ENCODE measurements around the gene TUBE1. TPM values are rescaled to one million over a fixed set of nuclear protein-coding genes. Genes with fewer than 3 reads are reported as not detected.

The TUBE1 gene
- total and polyA plus RNA-seq, 2 donors (not counting 3 experiments of a cell fraction or from before 2014, with no cell fraction given) = 6.7 to 15.8 TPM

- no peaks in the 10 kb centered on the region for H3K9me1 ChIP-seq (replicated peaks; ENCODE audit: control insufficient read depth, extremely low read depth, insufficient read depth, low read length)
- no peak overlapping the region for H3K4me3 ChIP-seq (replicated peaks in 1 of 3; ENCODE audit: insufficient read depth in 1 of 3, low read depth in 1 of 3, low read length in 3 of 3)
- FAIRE-seq (no peak), DNase-seq (ENCODE audit: low read depth, low spot score) (peak; percentile 22)
- H3K27me3 ChIP-seq (ENCODE audit: control insufficient read depth in 2 of 2, insufficient read depth in 2 of 2, low read length in 2 of 2) = no peaks in the 10 kb centered on the region
- ChIA-PET CTCF (interaction anchor here (1.8 kb wide), 1 partner anchor 11 kb away, joined by 5 read pairs; no protein-coding TSS in a partner anchor), POLR2A (no interaction called here)
- no peaks in the 10 kb centered on the region for H3K9me3 ChIP-seq (replicated peaks; ENCODE audit: control insufficient read depth, insufficient read depth, low read length)
- H3K9ac ChIP-seq (replicated peaks; ENCODE audit: extremely low read depth, insufficient read depth, low read length) = no peak overlapping the region
- H2AFZ ChIP-seq (ENCODE audit: low read depth, low read length) = no peak overlapping the region
- H3K79me2 ChIP-seq (ENCODE audit: control insufficient read depth, insufficient read depth, low read length) = no peaks in the 10 kb centered on the region
- H3K36me3 ChIP-seq (ENCODE audit: control insufficient read depth in 2 of 2, extremely low read depth in 1 of 2, insufficient read depth in 2 of 2, low read length in 2 of 2) = no peaks in the 10 kb centered on the region
- dilution Hi-C loops (cut with MboI; ENCODE audit: extremely low pct_ligation_motif_present, low sequenced_read_pairs) = no loop called here
- H3K27ac ChIP-seq (ENCODE audit: insufficient read depth, low read depth, low read length) = no peak overlapping the region
- intact Hi-C loops (cut with micrococcal nuclease) = no loop called here
- no peaks in the 10 kb centered on the region for H4K20me1 ChIP-seq (replicated peaks; ENCODE audit: control insufficient read depth, extremely low read depth, insufficient read depth, low read length)
- no peaks in the 10 kb centered on the region for H3K4me1 ChIP-seq (ENCODE audit: control insufficient read depth, extremely low read depth, insufficient read depth, low read length)
- no peak for TF ChIP-seq POLR2A (IDR thresholded peaks at IDR 0.05; ENCODE audit: low read depth, low read length)
- no peak for TF ChIP-seq CTCF (IDR thresholded peaks at IDR 0.05; ENCODE audit: extremely low read depth in 1 of 2, insufficient read depth in 1 of 2, low read depth in 1 of 2, low read length in 2 of 2)
- TF ChIP-seq, protein P1, sequence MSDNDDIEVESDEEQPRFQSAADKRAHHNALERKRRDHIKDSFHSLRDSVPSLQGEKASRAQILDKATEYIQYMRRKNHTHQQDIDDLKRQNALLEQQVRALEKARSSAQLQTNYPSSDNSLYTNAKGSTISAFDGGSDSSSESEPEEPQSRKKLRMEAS (IDR thresholded peaks at IDR 0.05; ENCODE audit: insufficient read depth, insufficient read length) = no peak
- no peak for TF ChIP-seq GATA2 (IDR thresholded peaks at IDR 0.05; ENCODE audit: insufficient read depth, insufficient read length, low read depth, low read length)
- no peak for TF ChIP-seq POLR2AphosphoS5 (IDR thresholded peaks at IDR 0.05; ENCODE audit: insufficient read depth, low read depth, low read length)
- BruUV-seq (replicated peaks) = no TSS peak
- H3K4me2 ChIP-seq (ENCODE audit: insufficient read depth, low read length) = no peak overlapping the region
Observed at GRCh38 chr6:112054555-112055190, 32.6 kb downstream of the TUBE1 start.

GRCh38 chr6:112054001-112054400 is 33.3 kb downstream of the TUBE1 start, which contains the start of gene CCN6:
Gene CCN6 (plus strand): TSS chr6:112054104. CDS start chr6:112054358, 254 bp downstream.
- dilution Hi-C loops (cut with MboI; ENCODE audit: extremely low pct_ligation_motif_present, low sequenced_read_pairs) = no loop called here
- POLR2A ChIA-PET = no interaction called here
- CTCF ChIA-PET = no interaction called here

More at GRCh38 chr6:112054001-112054400, 33.3 kb downstream of the TUBE1 start, which contains the start of gene CCN6:
- no peaks in the 10 kb centered on the region for H3K9me1 ChIP-seq (replicated peaks; ENCODE audit: control insufficient read depth, extremely low read depth, insufficient read depth, low read length)
- no peak within 1 kb of the TSS for H2AFZ ChIP-seq (ENCODE audit: low read depth, low read length)
- no peaks in the 10 kb centered on the region for H4K20me1 ChIP-seq (replicated peaks; ENCODE audit: control insufficient read depth, extremely low read depth, insufficient read depth, low read length)
- DNase-seq (ENCODE audit: low read depth, low spot score) = no peak
- no peak within 1 kb of the TSS for H3K4me3 ChIP-seq (replicated peaks in 1 of 3; ENCODE audit: insufficient read depth in 1 of 3, low read depth in 1 of 3, low read length in 3 of 3)
- TF ChIP-seq JUN (IDR thresholded peaks at IDR 0.05; ENCODE audit: borderline replicate concordance, insufficient read depth, insufficient read length, low read depth) (no peak), POLR2A (IDR thresholded peaks at IDR 0.05; ENCODE audit: low read depth, low read length) (no peak), MYC (IDR thresholded peaks at IDR 0.05; ENCODE audit: low read depth, low read length) (no peak), GATA2 (IDR thresholded peaks at IDR 0.05; ENCODE audit: insufficient read depth, insufficient read length, low read depth, low read length) (no peak), POLR2AphosphoS5 (IDR thresholded peaks at IDR 0.05; ENCODE audit: insufficient read depth, low read depth, low read length) (no peak), FOS (IDR thresholded peaks at IDR 0.05; ENCODE audit: borderline replicate concordance, insufficient read depth, low read length) (no peak), EZH2 (IDR thresholded peaks at IDR 0.05; ENCODE audit: borderline replicate concordance, low read depth, low read length, severe bottlenecking) (no peak), CTCF (IDR thresholded peaks at IDR 0.05; ENCODE audit: extremely low read depth in 1 of 2, insufficient read depth in 1 of 2, low read depth in 1 of 2, low read length in 2 of 2) (no peak)
- TF ChIP-seq, protein P1 (IDR thresholded peaks at IDR 0.05; ENCODE audit: insufficient read depth, insufficient read length) = no peak
- no peaks in the 10 kb centered on the region for H3K27me3 ChIP-seq (ENCODE audit: control insufficient read depth in 2 of 2, insufficient read depth in 2 of 2, low read length in 2 of 2)
- no peak within 1 kb of the TSS for H3K9ac ChIP-seq (replicated peaks; ENCODE audit: extremely low read depth, insufficient read depth, low read length)
- FAIRE-seq = no peak
- no peaks in the 10 kb centered on the region for H3K4me1 ChIP-seq (ENCODE audit: control insufficient read depth, extremely low read depth, insufficient read depth, low read length)
- H3K4me2 ChIP-seq (ENCODE audit: insufficient read depth, low read length) = no peak within 1 kb of the TSS
- no peaks in the 10 kb centered on the region for H3K36me3 ChIP-seq (ENCODE audit: control insufficient read depth in 2 of 2, extremely low read depth in 1 of 2, insufficient read depth in 2 of 2, low read length in 2 of 2)
- intact Hi-C loops (cut with micrococcal nuclease) = no loop called here
- no peaks in the 10 kb centered on the region for H3K9me3 ChIP-seq (replicated peaks; ENCODE audit: control insufficient read depth, insufficient read depth, low read length)
- no peaks in the 10 kb centered on the region for H3K79me2 ChIP-seq (ENCODE audit: control insufficient read depth, insufficient read depth, low read length)
- no TSS peak for BruUV-seq (replicated peaks)
- no peak within 1 kb of the TSS for H3K27ac ChIP-seq (ENCODE audit: insufficient read depth, low read depth, low read length)

Measured in endothelial cell of umbilical vein (primary cell).